Subcutaneous adipose tissue (tissue), 4 donors: ENCODE data around the gene HUS1B. TPM values are rescaled to one million over a fixed set of nuclear protein-coding genes. Genes with fewer than 3 reads are reported as not detected.

Experiments
- CTCF ChIP-seq: fragments of 450-650 bp; IDR thresholded peaks from one replicate; pipeline ENCODE4 v1.5.1; 2016; ENCODE audit warnings: low read depth, mild to moderate bottlenecking, control low read depth, antibody characterized with exemption, moderate library complexity
- total RNA-seq, 4 donors: library from RNA; depleted of rRNA; stranded (reverse); fragments of >200 nt; gene quantifications; one replicate each; pipeline ENCODE4 v1.1.0, GENCODE V29; 2016

The HUS1B gene
- total RNA-seq, 4 donors from 2014 or later = 2.7 to 5.5 (median 3.3) TPM

- TF ChIP-seq CTCF = no peak
Observed at GRCh38 chr6:684831-685636, 28.1 kb upstream of the HUS1B start.

- TF ChIP-seq CTCF = no peak
Observed at GRCh38 chr6:683742-684440, 27.0 kb upstream of the HUS1B start.

- TF ChIP-seq CTCF = no peak
Observed at GRCh38 chr6:680666-681340, 23.9 kb upstream of the HUS1B start.

GRCh38 chr6:680251-680650 is 23.4 kb upstream of the HUS1B start:
- TF ChIP-seq CTCF = no peak

GRCh38 chr6:679282-679681 is 22.4 kb upstream of the HUS1B start:
- no peak for TF ChIP-seq CTCF

GRCh38 chr6:678520-678919 is 21.6 kb upstream of the HUS1B start:
- TF ChIP-seq CTCF = no peak

- TF ChIP-seq CTCF = no peak
Observed at GRCh38 chr6:677919-678318, 21.0 kb upstream of the HUS1B start.
